Measurements from ENCODE around the gene FBXO5.
"Not testable (repeated sequence)": the region's sequence is repeated elsewhere in the genome, so short reads cannot be mapped to it uniquely, and the experiment has no call there.

FBXO5 gene

DNA sequence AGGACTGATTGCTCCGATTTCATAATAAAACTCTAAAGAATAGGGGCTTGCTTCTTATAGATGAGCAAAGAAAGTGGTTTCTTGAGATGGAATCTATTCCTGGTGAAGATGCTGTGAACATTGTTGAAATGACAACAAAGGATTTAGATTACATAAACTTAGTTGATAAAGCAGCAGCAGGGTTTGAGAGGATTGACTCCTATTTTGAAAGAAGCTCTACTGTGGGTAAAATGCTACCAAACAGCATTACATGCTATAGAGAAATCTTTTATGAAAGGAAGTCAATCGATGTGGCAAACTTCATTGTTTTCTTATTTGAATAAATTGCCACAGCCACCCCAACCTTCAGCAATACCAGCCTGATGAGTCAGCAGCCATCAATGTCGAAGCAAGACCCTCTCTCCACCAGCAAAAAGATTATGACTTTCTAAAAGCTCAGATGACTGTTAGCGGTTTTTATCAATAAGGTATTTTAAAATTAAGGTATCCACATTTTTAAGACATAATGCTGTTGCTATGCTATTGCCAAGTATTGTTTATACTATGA is 32.3 kb upstream of the FBXO5 start:
- TF ChIP-seq TAF1 (IDR thresholded peaks at IDR 0.05; ENCODE audit: borderline replicate concordance, low read depth, low read length) (no peak), POLR2AphosphoS5 (IDR thresholded peaks at IDR 0.05; ENCODE audit: low read depth, low read length) (no peak), POLR2A (IDR thresholded peaks at IDR 0.05; ENCODE audit: low read depth, low read length) (no peak)
- FAIRE-seq (no peak), DNase-seq (ENCODE audit: insufficient read length) (no peak)

- FAIRE-seq, result no peak
- no peak for DNase-seq (ENCODE audit: insufficient read length)
- TF ChIP-seq POLR2A (IDR thresholded peaks at IDR 0.05; ENCODE audit: low read depth, low read length) (no peak), POLR2AphosphoS5 (IDR thresholded peaks at IDR 0.05; ENCODE audit: low read depth, low read length) (no peak), TAF1 (IDR thresholded peaks at IDR 0.05; ENCODE audit: borderline replicate concordance, low read depth, low read length) (no peak)
Measured at GRCh38 chr6:153013438-153013837, 30.6 kb upstream of the FBXO5 start.

GRCh38 chr6:153012856-153013255 is 30.0 kb upstream of the FBXO5 start:
- no peak for DNase-seq (ENCODE audit: insufficient read length)
- TF ChIP-seq POLR2A (IDR thresholded peaks at IDR 0.05; ENCODE audit: low read depth, low read length) (no peak), POLR2AphosphoS5 (IDR thresholded peaks at IDR 0.05; ENCODE audit: low read depth, low read length) (no peak), TAF1 (IDR thresholded peaks at IDR 0.05; ENCODE audit: borderline replicate concordance, low read depth, low read length) (no peak)
- FAIRE-seq, result no peak

- peak; percentile 72 for FAIRE-seq
- TF ChIP-seq TAF1 (IDR thresholded peaks at IDR 0.05; ENCODE audit: borderline replicate concordance, low read depth, low read length), result no peak
- TF ChIP-seq POLR2AphosphoS5 (IDR thresholded peaks at IDR 0.05; ENCODE audit: low read depth, low read length), result no peak
- no peak for TF ChIP-seq POLR2A (IDR thresholded peaks at IDR 0.05; ENCODE audit: low read depth, low read length)
- no peak for DNase-seq (ENCODE audit: insufficient read length)
Measured at GRCh38 chr6:153003366-153003690, 20.5 kb upstream of the FBXO5 start.

DNA sequence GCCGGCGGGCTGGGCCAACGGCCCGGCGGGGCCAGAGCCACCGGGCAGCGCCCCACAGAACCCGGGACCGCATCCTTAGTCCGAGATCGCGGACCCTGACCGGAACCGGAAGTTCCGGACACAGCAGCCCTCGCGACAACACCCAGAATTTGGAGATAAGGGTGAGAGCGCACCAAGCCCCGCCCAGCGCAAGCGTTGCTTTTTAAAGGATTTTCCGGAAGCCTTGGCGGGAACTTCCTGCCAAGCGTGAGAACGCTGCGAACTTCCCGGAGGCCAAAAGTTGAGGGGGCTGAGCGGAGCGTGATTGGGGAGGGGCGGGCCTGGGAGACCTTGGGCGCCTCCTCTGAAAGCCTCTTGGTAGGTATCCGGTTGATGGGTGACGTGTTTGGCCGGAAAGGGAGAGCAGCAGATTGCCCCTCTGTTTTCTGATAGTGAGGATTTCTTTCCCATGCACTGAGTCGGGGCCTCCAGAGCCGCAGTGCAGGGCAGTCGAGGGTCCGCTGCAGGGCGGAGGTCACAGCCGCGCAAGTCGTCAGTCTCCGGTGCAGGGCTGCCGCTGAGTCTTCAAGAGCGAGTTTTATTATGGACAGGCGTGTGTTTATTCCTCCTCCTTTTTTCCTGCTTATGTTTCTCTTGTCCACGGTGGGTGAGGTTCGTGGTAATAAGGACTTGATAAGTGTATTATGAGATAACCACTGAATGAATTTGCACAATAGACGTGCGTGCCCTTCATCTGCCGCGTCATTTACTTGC is 19.9 kb upstream of the FBXO5 start, which contains the start of gene MTRF1L:
TSS of gene MTRF1L (minus strand) at position 97 of the 753 bp plus-strand sequence. CDS start at position 73, 24 bp downstream.
- FAIRE-seq, result peak; percentile 89
- peak; percentile 67 for DNase-seq (ENCODE audit: insufficient read length)
- TF ChIP-seq TAF1 (IDR thresholded peaks at IDR 0.05; ENCODE audit: borderline replicate concordance, low read depth, low read length) (peak; percentile 38; the same call in 1 of the 2 replicates), POLR2AphosphoS5 (IDR thresholded peaks at IDR 0.05; ENCODE audit: low read depth, low read length) (no peak), POLR2A (IDR thresholded peaks at IDR 0.05; ENCODE audit: low read depth, low read length) (peak; percentile 54; the same call in 1 of the 2 replicates)

GRCh38 chr6:153001767-153002612 is 19.1 kb upstream of the FBXO5 start:
- peak; percentile 82 for FAIRE-seq
- no peak for DNase-seq (ENCODE audit: insufficient read length)
- TF ChIP-seq POLR2AphosphoS5 (IDR thresholded peaks at IDR 0.05; ENCODE audit: low read depth, low read length), result peak; percentile 7; the same call in 1 of the 2 replicates
- no peak for TF ChIP-seq POLR2A (IDR thresholded peaks at IDR 0.05; ENCODE audit: low read depth, low read length)
- 0 out of 2 replicates have a peak, but pooled peaks have one; percentile 11 for TF ChIP-seq TAF1 (IDR thresholded peaks at IDR 0.05; ENCODE audit: borderline replicate concordance, low read depth, low read length)

DNA sequence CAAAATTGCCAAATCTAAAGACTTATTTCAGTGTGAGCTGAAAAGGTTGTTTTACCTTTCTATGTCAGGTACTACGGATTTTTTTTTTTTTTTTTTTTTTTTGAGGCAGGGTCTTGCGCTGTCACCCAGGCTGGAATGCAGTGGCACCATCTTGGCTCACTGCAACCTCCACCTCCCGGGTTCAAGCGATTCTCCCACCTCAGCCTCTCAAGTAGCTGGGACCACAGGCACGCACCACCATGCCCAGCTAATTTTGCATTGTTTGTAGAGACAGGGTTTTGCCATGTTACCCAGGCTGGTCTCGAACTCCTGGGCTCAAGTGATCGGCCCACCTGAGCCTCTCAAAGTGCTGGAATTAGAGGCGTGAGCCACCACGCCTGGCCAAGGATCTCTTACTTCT is 17.9 kb upstream of the FBXO5 start:
- not testable (repeated sequence) for DNase-seq (ENCODE audit: insufficient read length); FAIRE-seq

- FAIRE-seq, result no peak
- TF ChIP-seq TAF1 (IDR thresholded peaks at IDR 0.05; ENCODE audit: borderline replicate concordance, low read depth, low read length) (no peak), POLR2A (IDR thresholded peaks at IDR 0.05; ENCODE audit: low read depth, low read length) (no peak), POLR2AphosphoS5 (IDR thresholded peaks at IDR 0.05; ENCODE audit: low read depth, low read length) (no peak)
- DNase-seq (ENCODE audit: insufficient read length), result no peak
Measured at GRCh38 chr6:153000243-153000642, 17.4 kb upstream of the FBXO5 start.

DNA sequence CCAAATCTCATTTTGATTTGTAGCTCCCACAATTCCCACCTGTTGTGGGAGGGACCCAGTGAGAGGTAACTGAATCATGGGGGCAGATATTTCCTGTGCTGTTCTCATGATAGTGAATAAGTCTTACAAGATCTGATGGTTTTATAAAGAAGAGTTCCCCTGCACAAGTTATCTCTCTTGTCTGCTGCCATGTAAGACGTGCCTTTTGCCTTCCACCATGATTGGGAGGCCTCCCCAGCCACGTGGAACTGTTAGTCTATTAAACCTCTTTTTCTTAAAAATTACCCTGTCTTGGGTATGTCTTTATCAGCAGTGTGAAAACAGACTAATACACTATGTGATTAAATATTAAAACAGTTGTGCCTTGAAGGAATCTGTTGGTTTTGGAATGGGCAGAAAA is 16.7 kb upstream of the FBXO5 start:
- DNase-seq (ENCODE audit: insufficient read length); FAIRE-seq: not testable (repeated sequence)

- TF ChIP-seq POLR2A (IDR thresholded peaks at IDR 0.05; ENCODE audit: low read depth, low read length) (no peak), TAF1 (IDR thresholded peaks at IDR 0.05; ENCODE audit: borderline replicate concordance, low read depth, low read length) (no peak), POLR2AphosphoS5 (IDR thresholded peaks at IDR 0.05; ENCODE audit: low read depth, low read length) (no peak)
- no peak for DNase-seq (ENCODE audit: insufficient read length)
- FAIRE-seq, result no peak
Measured at GRCh38 chr6:152993847-152994246, 11.0 kb upstream of the FBXO5 start.

DNA sequence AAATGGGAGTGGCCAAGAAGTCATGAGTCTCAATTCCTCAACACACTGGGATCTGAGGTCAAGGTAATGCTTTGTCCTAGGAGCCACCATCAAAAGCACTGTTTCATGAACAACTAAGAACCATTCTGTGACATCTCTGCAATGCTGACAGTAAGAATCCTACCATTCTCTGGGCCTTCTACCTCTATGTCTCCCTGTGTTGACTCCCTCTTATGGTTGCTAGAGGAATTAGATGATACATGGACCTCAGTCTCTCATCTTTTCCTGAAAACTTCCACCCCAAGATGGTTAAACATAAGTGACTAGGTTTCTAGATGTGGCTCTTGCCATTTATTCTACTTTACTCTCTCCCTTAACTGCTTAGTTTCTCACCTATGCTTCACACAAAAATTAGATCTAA is 10.6 kb upstream of the FBXO5 start:
- FAIRE-seq, result no peak
- no peak for TF ChIP-seq TAF1 (IDR thresholded peaks at IDR 0.05; ENCODE audit: borderline replicate concordance, low read depth, low read length)
- TF ChIP-seq POLR2A (IDR thresholded peaks at IDR 0.05; ENCODE audit: low read depth, low read length), result no peak
- no peak for TF ChIP-seq POLR2AphosphoS5 (IDR thresholded peaks at IDR 0.05; ENCODE audit: low read depth, low read length)
- no peak for DNase-seq (ENCODE audit: insufficient read length)

- DNase-seq (ENCODE audit: insufficient read length) (no peak), FAIRE-seq (no peak)
- TF ChIP-seq POLR2A (IDR thresholded peaks at IDR 0.05; ENCODE audit: low read depth, low read length) (no peak), TAF1 (IDR thresholded peaks at IDR 0.05; ENCODE audit: borderline replicate concordance, low read depth, low read length) (no peak), POLR2AphosphoS5 (IDR thresholded peaks at IDR 0.05; ENCODE audit: low read depth, low read length) (no peak)
Measured at GRCh38 chr6:152986978-152987377, 4.1 kb upstream of the FBXO5 start.

DNA sequence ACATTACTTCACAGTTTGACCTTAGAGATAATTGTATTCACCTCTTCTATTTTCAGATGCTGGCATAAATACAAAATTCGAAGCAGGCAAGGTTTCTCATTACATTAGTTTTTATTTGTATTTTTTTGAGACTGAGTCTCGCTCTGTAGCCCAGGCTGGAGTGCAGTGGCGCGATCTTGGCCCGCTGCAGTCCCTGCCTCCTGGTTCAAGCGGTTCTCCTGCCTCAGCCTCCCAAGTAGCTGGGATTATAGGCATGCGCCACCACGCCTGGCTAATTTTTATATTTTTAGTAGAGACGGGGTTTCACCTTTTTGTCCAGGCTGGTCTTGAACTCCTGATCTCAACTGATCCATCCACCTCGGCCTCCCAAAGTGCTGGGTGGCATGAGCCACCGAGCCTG is 2.5 kb upstream of the FBXO5 start:
- not testable (repeated sequence) for FAIRE-seq

More for the DNA sequence above, 2.5 kb upstream of the FBXO5 start:
- not testable (repeated sequence) for DNase-seq (ENCODE audit: insufficient read length)

Measured in GM12892 (cell line).